NCI-H510A (cell line): ENCODE results near the gene BEND6.
"Not testable (repeated sequence)": the region's sequence is repeated elsewhere in the genome, so short reads cannot be mapped to it uniquely, and the experiment has no call there.

Experiments used
- DNase-seq: peaks from one replicate; lab custom pipeline; 2025; lab: John Stamatoyannopoulos, UW

The BEND6 gene

GRCh38 chr6:57035549-57035948 lies 80.6 kb downstream of the BEND6 start:
- DNase-seq, result no peak

GRCh38 chr6:57038906-57039305 lies 84.0 kb downstream of the BEND6 start:
- no peak for DNase-seq

- no peak for DNase-seq
These were observed 85.1 kb downstream of the BEND6 start for GRCh38 chr6:57040011-57040410.

- DNase-seq, result not testable (repeated sequence)
These were observed 89.2 kb downstream of the BEND6 start for GRCh38 chr6:57044061-57044460.

- DNase-seq, result no peak
These were observed 89.7 kb downstream of the BEND6 start for GRCh38 chr6:57044568-57044967.

GRCh38 chr6:57046332-57047256 lies 91.7 kb downstream of the BEND6 start, which contains the start of gene KIAA1586:
Gene KIAA1586, plus strand, starts transcription at chr6:57046693. Its CDS starts 63 bp downstream, at chr6:57046756.
- peak; percentile 97 for DNase-seq

GRCh38 chr6:57047257-57047585 lies 92.3 kb downstream of the BEND6 start:
- not testable (repeated sequence) for DNase-seq

- not testable (repeated sequence) for DNase-seq
These were observed 93.0 kb downstream of the BEND6 start for GRCh38 chr6:57047859-57048258.

GRCh38 chr6:57048577-57048976 lies 93.7 kb downstream of the BEND6 start:
- no peak for DNase-seq

- DNase-seq, result no peak
These were observed 108.9 kb downstream of the BEND6 start for GRCh38 chr6:57063847-57064246.

GRCh38 chr6:57064809-57065208 lies 109.9 kb downstream of the BEND6 start:
- DNase-seq, result no peak

- no peak for DNase-seq
These were observed 113.2 kb downstream of the BEND6 start for GRCh38 chr6:57068061-57068460.

GRCh38 chr6:57069228-57069627 lies 114.3 kb downstream of the BEND6 start:
- DNase-seq, result no peak

GRCh38 chr6:57069920-57070331 lies 115.0 kb downstream of the BEND6 start:
- no peak for DNase-seq

GRCh38 chr6:57072108-57072507 lies 117.2 kb downstream of the BEND6 start:
- DNase-seq, result no peak

GRCh38 chr6:57074383-57074782 lies 119.5 kb downstream of the BEND6 start:
- no peak for DNase-seq

GRCh38 chr6:57075092-57075491 lies 120.2 kb downstream of the BEND6 start:
- DNase-seq, result no peak
